ENCODE measurements around the gene NLRP7.

DNA sequence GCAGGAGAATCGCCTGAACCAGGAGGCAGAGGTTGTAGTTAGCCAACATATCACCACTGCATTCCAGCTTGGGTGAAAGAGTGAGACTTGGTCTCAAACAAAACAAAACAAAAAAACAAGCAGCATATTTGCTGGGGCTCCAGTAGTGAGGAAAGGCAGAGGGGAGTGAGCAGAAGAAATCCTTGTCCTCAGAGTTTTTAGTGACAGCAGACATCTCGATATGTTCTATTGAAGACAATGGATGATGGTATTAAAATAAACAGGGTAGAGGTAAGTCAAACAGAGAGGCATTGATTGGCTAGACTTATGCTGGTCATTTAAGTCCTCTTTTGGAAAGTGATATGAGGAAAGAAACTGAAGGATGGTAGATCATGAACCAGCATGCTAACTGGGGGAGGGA lies 19.0 kb downstream of the NLRP7 start:
- TF ChIP-seq, protein P1, sequence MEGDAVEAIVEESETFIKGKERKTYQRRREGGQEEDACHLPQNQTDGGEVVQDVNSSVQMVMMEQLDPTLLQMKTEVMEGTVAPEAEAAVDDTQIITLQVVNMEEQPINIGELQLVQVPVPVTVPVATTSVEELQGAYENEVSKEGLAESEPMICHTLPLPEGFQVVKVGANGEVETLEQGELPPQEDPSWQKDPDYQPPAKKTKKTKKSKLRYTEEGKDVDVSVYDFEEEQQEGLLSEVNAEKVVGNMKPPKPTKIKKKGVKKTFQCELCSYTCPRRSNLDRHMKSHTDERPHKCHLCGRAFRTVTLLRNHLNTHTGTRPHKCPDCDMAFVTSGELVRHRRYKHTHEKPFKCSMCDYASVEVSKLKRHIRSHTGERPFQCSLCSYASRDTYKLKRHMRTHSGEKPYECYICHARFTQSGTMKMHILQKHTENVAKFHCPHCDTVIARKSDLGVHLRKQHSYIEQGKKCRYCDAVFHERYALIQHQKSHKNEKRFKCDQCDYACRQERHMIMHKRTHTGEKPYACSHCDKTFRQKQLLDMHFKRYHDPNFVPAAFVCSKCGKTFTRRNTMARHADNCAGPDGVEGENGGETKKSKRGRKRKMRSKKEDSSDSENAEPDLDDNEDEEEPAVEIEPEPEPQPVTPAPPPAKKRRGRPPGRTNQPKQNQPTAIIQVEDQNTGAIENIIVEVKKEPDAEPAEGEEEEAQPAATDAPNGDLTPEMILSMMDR (IDR thresholded peaks at IDR 0.05), result no peak
- no peak for TF ChIP-seq POLR2A (IDR thresholded peaks at IDR 0.05)

Measured in lower leg skin (tissue), 3 donors.